Progenitor cell of endocrine pancreas (in vitro differentiated cells): ENCODE results near the gene HAPLN1. TPM values are rescaled to one million over a fixed set of nuclear protein-coding genes. Genes with fewer than 3 reads are reported as not detected.
A peak's percentile ranks its signal among the peaks of the same experiment; 100 is the strongest.

Experiments
- DNase-seq: peaks from one replicate; pipeline ENCODE4 v3.0.0; 2021; ENCODE audit warnings: low spot score; ENCODE audit not compliant: unreplicated experiment
- H3K27ac Mint-ChIP-seq: 2 replicates; pipeline ENCODE4 v1.8.0; 2021; ENCODE audit warnings: mild to moderate bottlenecking, moderate library complexity, mixed read lengths
- H3K27me3 Mint-ChIP-seq: 2 replicates; pipeline ENCODE4 v1.8.0; 2021; ENCODE audit warnings: mixed read lengths
- H3K36me3 Mint-ChIP-seq: 2 replicates; pipeline ENCODE4 v1.8.0; 2022; ENCODE audit warnings: mixed read lengths; ENCODE audit not compliant: insufficient read depth
- H3K4me1 Mint-ChIP-seq: 2 replicates; pipeline ENCODE4 v1.8.0; 2021; ENCODE audit warnings: low read depth, mixed read lengths
- H3K4me3 Mint-ChIP-seq: 2 replicates; pipeline ENCODE4 v1.8.0; 2021; ENCODE audit warnings: low read depth, mild to moderate bottlenecking, moderate library complexity, mixed read lengths
- H3K9me3 Mint-ChIP-seq: 2 replicates; pipeline ENCODE4 v1.8.0; 2021; ENCODE audit warnings: low read depth, mixed read lengths
- CTCF ChIP-seq: fragments of 200-600 bp; sonication (generic); IDR thresholded peaks from one replicate; pipeline ENCODE4 v1.5.0; 2021; ENCODE audit warnings: antibody characterized with exemption, mild to moderate bottlenecking; ENCODE audit not compliant: unreplicated experiment
- total RNA-seq: library from RNA; stranded (reverse); gene quantifications from 2 replicates; pipeline ENCODE4 v1.2.1, GENCODE V29; 2021

Gene HAPLN1
- total RNA-seq, 1 donor from 2014 or later: 0.89 TPM

DNA sequence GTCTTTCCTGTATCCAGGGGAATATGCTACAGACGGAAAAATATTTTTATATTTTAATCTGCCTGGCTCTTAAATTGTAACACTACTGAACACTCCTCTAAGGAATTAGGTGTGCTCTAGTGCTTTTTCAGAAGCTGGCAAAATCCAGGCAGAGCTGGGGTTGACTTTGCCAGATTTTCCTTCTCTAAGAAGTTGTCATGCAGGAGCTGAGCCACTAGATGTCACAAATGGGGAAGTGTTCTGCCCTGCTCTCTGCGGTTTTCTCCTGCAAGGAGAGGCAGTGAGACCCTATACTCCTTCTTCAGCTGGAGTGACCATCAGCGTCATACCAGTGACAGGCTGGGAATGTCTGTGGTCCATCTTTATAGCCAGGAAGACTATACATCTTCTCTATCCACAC, 112.5 kb downstream of the HAPLN1 start:
- DNase-seq: peak; percentile 26
- TF ChIP-seq CTCF: peak; percentile 68
- H3K9me3 Mint-ChIP-seq: peaks cover 3% of the 10 kb centered on the region
- H3K27me3 Mint-ChIP-seq: no peaks in the 10 kb centered on the region
- peaks cover 2% of the 10 kb centered on the region for H3K4me1 Mint-ChIP-seq
- no peak overlapping the region for H3K27ac Mint-ChIP-seq
- no peaks in the 10 kb centered on the region for H3K36me3 Mint-ChIP-seq
- no peak overlapping the region for H3K4me3 Mint-ChIP-seq

- H3K27ac Mint-ChIP-seq: no peak overlapping the region
- H3K27me3 Mint-ChIP-seq: no peaks in the 10 kb centered on the region
- no peak overlapping the region for H3K4me3 Mint-ChIP-seq
- peaks cover 2% of the 10 kb centered on the region for H3K4me1 Mint-ChIP-seq
- no peaks in the 10 kb centered on the region for H3K36me3 Mint-ChIP-seq
- DNase-seq: no peak
- peaks cover 3% of the 10 kb centered on the region for H3K9me3 Mint-ChIP-seq
- TF ChIP-seq CTCF: peak; percentile 22
These were observed 125.4 kb downstream of the HAPLN1 start for GRCh38 chr5:83595217-83595616.

- H3K4me3 Mint-ChIP-seq: no peak overlapping the region
- no peaks in the 10 kb centered on the region for H3K27me3 Mint-ChIP-seq
- no peak overlapping the region for H3K27ac Mint-ChIP-seq
- H3K9me3 Mint-ChIP-seq: no peaks in the 10 kb centered on the region
- no peak for DNase-seq
- TF ChIP-seq CTCF: no peak
- no peaks in the 10 kb centered on the region for H3K36me3 Mint-ChIP-seq
- H3K4me1 Mint-ChIP-seq: peaks cover 9% of the 10 kb centered on the region
These were observed 129.7 kb downstream of the HAPLN1 start for GRCh38 chr5:83590966-83591365.

DNA sequence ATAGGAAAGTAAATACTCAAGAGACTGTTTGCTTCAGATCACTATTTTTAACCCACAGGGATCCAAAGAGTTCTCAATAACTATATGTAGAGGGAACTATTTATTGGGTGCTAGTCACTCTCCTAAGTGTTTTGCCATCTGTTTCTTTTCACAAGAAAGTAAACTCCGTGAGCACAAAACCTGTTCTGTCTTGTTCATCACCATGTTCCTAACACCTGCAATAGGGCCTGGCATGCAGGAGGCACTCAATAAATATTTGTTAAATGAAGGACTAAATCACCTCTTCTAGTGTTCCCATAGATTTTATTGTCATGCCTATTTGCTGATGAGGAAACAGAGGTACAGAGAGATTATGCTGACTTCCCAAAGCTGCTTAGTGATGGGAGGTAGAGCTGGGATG, 130.9 kb downstream of the HAPLN1 start:
- DNase-seq: no peak
- no peaks in the 10 kb centered on the region for H3K36me3 Mint-ChIP-seq
- no peaks in the 10 kb centered on the region for H3K9me3 Mint-ChIP-seq
- H3K4me3 Mint-ChIP-seq: no peak overlapping the region
- no peak for TF ChIP-seq CTCF
- no peak overlapping the region for H3K27ac Mint-ChIP-seq
- no peaks in the 10 kb centered on the region for H3K27me3 Mint-ChIP-seq
- H3K4me1 Mint-ChIP-seq: peaks cover 9% of the 10 kb centered on the region

Other genes with a start within 250 kb of the HAPLN1 start
- 673 and 675 TPM in 2 replicates for gene VCAN, start 249.1 kb downstream of the HAPLN1 start, total RNA-seq